Ovary (tissue), 3 donors: ENCODE measurements around the gene ECM2.

Experiments
- CTCF ChIP-seq, 3 donors: fragments of 450-650 bp in 2 of 3; fragments of 200-600 bp in 1 of 3; IDR thresholded peaks; one replicate each; pipeline versions ENCODE4 v1.5.1 to v1.8.0; 2016 to 2022; ENCODE audit warnings: antibody characterized with exemption in 3 of 3, mild to moderate bottlenecking in 1 of 3
- EP300 ChIP-seq: sonication (generic); formaldehyde crosslinking; IDR thresholded peaks from one replicate; pipeline ENCODE4 v1.6.1; 2017; ENCODE audit warnings: antibody characterized with exemption
- donor health status: DM: no; HTN: no; CAD: no.

- TF ChIP-seq CTCF (IDR thresholded peaks at IDR 0.05) (no peak), EP300 (no peak)
These were observed at the start of gene ECM2 for GRCh38 chr9:92535940-92536850.
